ENCODE measurements around the gene H1-8. TPM values are rescaled to one million over a fixed set of nuclear protein-coding genes. Genes with fewer than 3 reads are reported as not detected.

Gene H1-8
- total RNA-seq, 1 donor from 2014 or later = not detected

GRCh38 chr3:129549805-129550204 lies 6.8 kb downstream of the H1-8 start:
- no peak for TF ChIP-seq CTCF (IDR thresholded peaks at IDR 0.05)

GRCh38 chr3:129552287-129553050 lies 9.5 kb downstream of the H1-8 start:
- Mint-ChIP-seq H3K27ac (ENCODE audit: unreplicated experiment) (peak overlapping the region; percentile 66), H3K4me1 (ENCODE audit: low read depth) (peaks cover 64% of the 10 kb centered on the region), H3K36me3 (ENCODE audit: low read depth) (peaks cover 18% of the 10 kb centered on the region), H3K4me3 (ENCODE audit: unreplicated experiment) (no peak overlapping the region), H3K27me3 (ENCODE audit: low read depth) (no peaks in the 10 kb centered on the region), H3K9me3 (ENCODE audit: low read depth) (no peaks in the 10 kb centered on the region)
- peak; percentile 11 for TF ChIP-seq CTCF (IDR thresholded peaks at IDR 0.05)
- DNase-seq (ENCODE audit: low spot score) = no peak

More at GRCh38 chr3:129549805-129550204, 6.8 kb downstream of the H1-8 start:
- Mint-ChIP-seq H3K27me3 (ENCODE audit: low read depth) (no peaks in the 10 kb centered on the region), H3K27ac (ENCODE audit: unreplicated experiment) (no peak overlapping the region), H3K4me1 (ENCODE audit: low read depth) (peaks cover 37% of the 10 kb centered on the region), H3K4me3 (ENCODE audit: unreplicated experiment) (no peak overlapping the region), H3K9me3 (ENCODE audit: low read depth) (no peaks in the 10 kb centered on the region), H3K36me3 (ENCODE audit: low read depth) (peaks cover 7% of the 10 kb centered on the region)
- no peak for DNase-seq (ENCODE audit: low spot score)

DNA sequence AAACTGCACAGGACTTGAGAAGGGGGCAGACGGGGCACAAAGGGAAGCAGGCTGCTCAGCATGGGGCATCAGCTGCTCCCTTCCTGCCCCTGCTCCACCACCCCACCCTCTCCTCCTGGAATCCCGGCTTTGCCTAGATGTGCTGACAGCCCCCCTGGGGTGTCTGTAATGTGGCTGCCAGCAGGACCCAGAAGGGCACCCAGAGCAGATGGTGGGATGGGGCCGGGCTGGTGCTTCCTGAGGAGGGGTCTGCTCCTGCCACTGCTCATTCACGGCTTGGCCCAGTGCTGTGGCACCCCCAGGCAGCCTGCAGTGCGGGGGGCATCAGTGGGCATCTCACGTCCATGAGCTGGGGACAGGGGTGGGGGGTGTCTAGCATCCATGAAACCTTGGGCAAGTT lies 10.2 kb downstream of the H1-8 start:
- Mint-ChIP-seq H3K4me3 (ENCODE audit: unreplicated experiment) (no peak overlapping the region), H3K4me1 (ENCODE audit: low read depth) (peaks cover 71% of the 10 kb centered on the region), H3K9me3 (ENCODE audit: low read depth) (no peaks in the 10 kb centered on the region), H3K27ac (ENCODE audit: unreplicated experiment) (peak overlapping the region; percentile 66), H3K36me3 (ENCODE audit: low read depth) (peaks cover 25% of the 10 kb centered on the region), H3K27me3 (ENCODE audit: low read depth) (no peaks in the 10 kb centered on the region)
- TF ChIP-seq CTCF (IDR thresholded peaks at IDR 0.05) = no peak
- peak; percentile 85 for DNase-seq (ENCODE audit: low spot score)

DNA sequence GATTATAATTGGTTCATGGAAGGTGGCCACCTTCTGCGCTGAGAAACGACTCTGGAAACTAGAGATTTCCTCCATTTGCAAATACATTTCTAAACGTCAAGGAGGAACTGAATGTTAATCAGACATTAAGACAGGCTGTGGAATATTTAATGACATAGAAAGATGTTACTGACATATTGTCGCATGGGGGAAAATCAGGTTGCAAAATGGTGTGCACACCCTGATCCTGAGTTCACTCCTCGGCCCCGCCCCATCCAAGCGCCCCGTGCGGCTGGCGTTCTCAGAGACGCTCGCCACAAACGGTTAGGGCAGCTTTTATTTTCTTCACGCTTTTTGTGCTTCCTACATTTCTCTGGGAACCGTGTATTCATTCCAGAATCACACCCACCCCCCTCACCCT lies 10.7 kb downstream of the H1-8 start:
- TF ChIP-seq CTCF (IDR thresholded peaks at IDR 0.05) = no peak
- H3K4me3 Mint-ChIP-seq (ENCODE audit: unreplicated experiment) = no peak overlapping the region
- peaks cover 28% of the 10 kb centered on the region for H3K36me3 Mint-ChIP-seq (ENCODE audit: low read depth)
- no peaks in the 10 kb centered on the region for H3K27me3 Mint-ChIP-seq (ENCODE audit: low read depth)
- no peak overlapping the region for H3K27ac Mint-ChIP-seq (ENCODE audit: unreplicated experiment)
- no peak for DNase-seq (ENCODE audit: low spot score)
- H3K9me3 Mint-ChIP-seq (ENCODE audit: low read depth) = no peaks in the 10 kb centered on the region
- peaks cover 77% of the 10 kb centered on the region for H3K4me1 Mint-ChIP-seq (ENCODE audit: low read depth)

- Mint-ChIP-seq H3K4me3 (ENCODE audit: unreplicated experiment) (no peak overlapping the region), H3K36me3 (ENCODE audit: low read depth) (peaks cover 28% of the 10 kb centered on the region), H3K4me1 (ENCODE audit: low read depth) (peaks cover 81% of the 10 kb centered on the region), H3K9me3 (ENCODE audit: low read depth) (no peaks in the 10 kb centered on the region), H3K27me3 (ENCODE audit: low read depth) (no peaks in the 10 kb centered on the region), H3K27ac (ENCODE audit: unreplicated experiment) (peak overlapping the region; percentile 68)
- no peak for DNase-seq (ENCODE audit: low spot score)
- no peak for TF ChIP-seq CTCF (IDR thresholded peaks at IDR 0.05)
Measured at GRCh38 chr3:129554356-129555152, 11.6 kb downstream of the H1-8 start.
